ENCODE results near the gene MYH9.

GRCh38 chr22:36328635-36329253, 59.0 kb downstream of the MYH9 start:
- TF ChIP-seq CTCF (conservative IDR thresholded peaks at IDR 0.05): no peak
- TF ChIP-seq ZFX (IDR thresholded peaks at IDR 0.05): no peak
